Peyer's patch (tissue), 4 donors: Measurements from ENCODE around the gene ATP5F1B.

ENCODE experiments used
- CTCF ChIP-seq, 6 experiments: fragments of 450-650 bp in 4 of 6; fragments of 200-600 bp in 2 of 6; sonication (generic) in 1 of 6; IDR thresholded peaks; one replicate each; pipeline ENCODE4 v1.5.1; 2017 to 2019; ENCODE audit warnings: antibody characterized with exemption in 6 of 6, mild to moderate bottlenecking in 3 of 6, moderate library complexity in 1 of 6
- POLR2A ChIP-seq, 2 donors: fragments of 450-650 bp; IDR thresholded peaks; one replicate each; pipeline ENCODE4 v1.5.1; 2017; ENCODE audit warnings: antibody characterized with exemption in 2 of 2, mild to moderate bottlenecking in 2 of 2, moderate library complexity in 2 of 2

- TF ChIP-seq CTCF (IDR thresholded peaks at IDR 0.05), result no peak
- no peak for TF ChIP-seq POLR2A (IDR thresholded peaks at IDR 0.05)
Measured at GRCh38 chr12:56682323-56682722, 36.5 kb upstream of the ATP5F1B start.
